ENCODE data around the gene RNF115. TPM values are rescaled to one million over a fixed set of nuclear protein-coding genes. Genes with fewer than 3 reads are reported as not detected.
"Not testable (repeated sequence)": the region's sequence is repeated elsewhere in the genome, so short reads cannot be mapped to it uniquely, and the experiment has no call there.

RNF115 gene
- total and polyA plus RNA-seq, 2 donors (not counting 3 experiments of a cell fraction or from before 2014, with no cell fraction given) = 7.6 to 17.3 TPM

GRCh38 chr1:145766926-145767325 lies 57.0 kb downstream of the RNF115 start:
- H3K4me2 ChIP-seq (ENCODE audit: insufficient read depth, low read length); H3K4me1 ChIP-seq (ENCODE audit: control insufficient read depth, extremely low read depth, insufficient read depth, low read length); H3K4me3 ChIP-seq (replicated peaks in 1 of 3; ENCODE audit: insufficient read depth in 1 of 3, low read depth in 1 of 3, low read length in 3 of 3); POLR2A ChIA-PET; intact Hi-C loops (cut with micrococcal nuclease); H4K20me1 ChIP-seq (replicated peaks; ENCODE audit: control insufficient read depth, extremely low read depth, insufficient read depth, low read length); DNase-seq (ENCODE audit: low read depth, low spot score); H2AFZ ChIP-seq (ENCODE audit: low read depth, low read length); H3K9me1 ChIP-seq (replicated peaks; ENCODE audit: control insufficient read depth, extremely low read depth, insufficient read depth, low read length); CTCF ChIA-PET; H3K27me3 ChIP-seq (ENCODE audit: control insufficient read depth in 2 of 2, insufficient read depth in 2 of 2, low read length in 2 of 2); FAIRE-seq; H3K79me2 ChIP-seq (ENCODE audit: control insufficient read depth, insufficient read depth, low read length); H3K9me3 ChIP-seq (replicated peaks; ENCODE audit: control insufficient read depth, insufficient read depth, low read length); H3K36me3 ChIP-seq (ENCODE audit: control insufficient read depth in 2 of 2, extremely low read depth in 1 of 2, insufficient read depth in 2 of 2, low read length in 2 of 2); H3K9ac ChIP-seq (replicated peaks; ENCODE audit: extremely low read depth, insufficient read depth, low read length); dilution Hi-C loops (cut with MboI; ENCODE audit: extremely low pct_ligation_motif_present, low sequenced_read_pairs); H3K27ac ChIP-seq (ENCODE audit: insufficient read depth, low read depth, low read length); BruUV-seq (replicated peaks): not testable (repeated sequence)

- intact Hi-C loops (cut with micrococcal nuclease); CTCF ChIA-PET; BruUV-seq (replicated peaks); FAIRE-seq; H3K4me3 ChIP-seq (replicated peaks in 1 of 3; ENCODE audit: insufficient read depth in 1 of 3, low read depth in 1 of 3, low read length in 3 of 3); H3K9me3 ChIP-seq (replicated peaks; ENCODE audit: control insufficient read depth, insufficient read depth, low read length); H3K79me2 ChIP-seq (ENCODE audit: control insufficient read depth, insufficient read depth, low read length); H3K4me1 ChIP-seq (ENCODE audit: control insufficient read depth, extremely low read depth, insufficient read depth, low read length); H3K9me1 ChIP-seq (replicated peaks; ENCODE audit: control insufficient read depth, extremely low read depth, insufficient read depth, low read length); H3K4me2 ChIP-seq (ENCODE audit: insufficient read depth, low read length); H2AFZ ChIP-seq (ENCODE audit: low read depth, low read length); H3K27me3 ChIP-seq (ENCODE audit: control insufficient read depth in 2 of 2, insufficient read depth in 2 of 2, low read length in 2 of 2); H4K20me1 ChIP-seq (replicated peaks; ENCODE audit: control insufficient read depth, extremely low read depth, insufficient read depth, low read length); DNase-seq (ENCODE audit: low read depth, low spot score); H3K27ac ChIP-seq (ENCODE audit: insufficient read depth, low read depth, low read length); H3K9ac ChIP-seq (replicated peaks; ENCODE audit: extremely low read depth, insufficient read depth, low read length); dilution Hi-C loops (cut with MboI; ENCODE audit: extremely low pct_ligation_motif_present, low sequenced_read_pairs); POLR2A ChIA-PET; H3K36me3 ChIP-seq (ENCODE audit: control insufficient read depth in 2 of 2, extremely low read depth in 1 of 2, insufficient read depth in 2 of 2, low read length in 2 of 2): not testable (repeated sequence)
Observed at GRCh38 chr1:145765585-145766360, 58.1 kb downstream of the RNF115 start.

DNA sequence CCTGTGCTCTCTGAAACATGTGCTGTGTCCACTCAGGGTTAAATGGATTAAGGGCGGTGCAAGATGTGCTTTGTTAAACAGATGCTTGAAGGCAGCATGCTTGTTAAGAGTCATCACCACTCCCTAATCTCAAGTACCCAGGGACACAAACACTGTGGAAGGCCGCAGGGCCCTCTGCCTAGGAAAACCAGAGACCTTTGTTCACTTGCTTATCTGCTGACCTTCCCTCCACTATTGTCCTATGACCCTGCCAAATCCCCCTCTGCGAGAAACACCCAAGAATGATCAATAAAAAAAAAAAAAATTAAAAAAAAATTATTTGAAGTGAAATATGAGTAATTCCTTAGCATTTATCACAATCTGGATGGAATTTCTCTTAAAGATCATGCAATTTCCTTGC lies 58.8 kb downstream of the RNF115 start:
- BruUV-seq (replicated peaks); H3K4me2 ChIP-seq (ENCODE audit: insufficient read depth, low read length); intact Hi-C loops (cut with micrococcal nuclease); H2AFZ ChIP-seq (ENCODE audit: low read depth, low read length); H3K9me3 ChIP-seq (replicated peaks; ENCODE audit: control insufficient read depth, insufficient read depth, low read length); H3K4me1 ChIP-seq (ENCODE audit: control insufficient read depth, extremely low read depth, insufficient read depth, low read length); FAIRE-seq; H3K4me3 ChIP-seq (replicated peaks in 1 of 3; ENCODE audit: insufficient read depth in 1 of 3, low read depth in 1 of 3, low read length in 3 of 3); dilution Hi-C loops (cut with MboI; ENCODE audit: extremely low pct_ligation_motif_present, low sequenced_read_pairs); CTCF ChIA-PET; H3K9ac ChIP-seq (replicated peaks; ENCODE audit: extremely low read depth, insufficient read depth, low read length); H3K79me2 ChIP-seq (ENCODE audit: control insufficient read depth, insufficient read depth, low read length); H4K20me1 ChIP-seq (replicated peaks; ENCODE audit: control insufficient read depth, extremely low read depth, insufficient read depth, low read length); H3K9me1 ChIP-seq (replicated peaks; ENCODE audit: control insufficient read depth, extremely low read depth, insufficient read depth, low read length); DNase-seq (ENCODE audit: low read depth, low spot score); H3K27me3 ChIP-seq (ENCODE audit: control insufficient read depth in 2 of 2, insufficient read depth in 2 of 2, low read length in 2 of 2); H3K36me3 ChIP-seq (ENCODE audit: control insufficient read depth in 2 of 2, extremely low read depth in 1 of 2, insufficient read depth in 2 of 2, low read length in 2 of 2); H3K27ac ChIP-seq (ENCODE audit: insufficient read depth, low read depth, low read length); POLR2A ChIA-PET: not testable (repeated sequence)

GRCh38 chr1:145764231-145764940 lies 59.5 kb downstream of the RNF115 start:
- H3K9ac ChIP-seq (replicated peaks; ENCODE audit: extremely low read depth, insufficient read depth, low read length); dilution Hi-C loops (cut with MboI; ENCODE audit: extremely low pct_ligation_motif_present, low sequenced_read_pairs); DNase-seq (ENCODE audit: low read depth, low spot score); H4K20me1 ChIP-seq (replicated peaks; ENCODE audit: control insufficient read depth, extremely low read depth, insufficient read depth, low read length); H3K27ac ChIP-seq (ENCODE audit: insufficient read depth, low read depth, low read length); FAIRE-seq; POLR2A ChIA-PET; H3K4me2 ChIP-seq (ENCODE audit: insufficient read depth, low read length); H3K36me3 ChIP-seq (ENCODE audit: control insufficient read depth in 2 of 2, extremely low read depth in 1 of 2, insufficient read depth in 2 of 2, low read length in 2 of 2); CTCF ChIA-PET; H3K4me1 ChIP-seq (ENCODE audit: control insufficient read depth, extremely low read depth, insufficient read depth, low read length); BruUV-seq (replicated peaks); H3K4me3 ChIP-seq (replicated peaks in 1 of 3; ENCODE audit: insufficient read depth in 1 of 3, low read depth in 1 of 3, low read length in 3 of 3); intact Hi-C loops (cut with micrococcal nuclease); H2AFZ ChIP-seq (ENCODE audit: low read depth, low read length); H3K9me1 ChIP-seq (replicated peaks; ENCODE audit: control insufficient read depth, extremely low read depth, insufficient read depth, low read length); H3K27me3 ChIP-seq (ENCODE audit: control insufficient read depth in 2 of 2, insufficient read depth in 2 of 2, low read length in 2 of 2); H3K79me2 ChIP-seq (ENCODE audit: control insufficient read depth, insufficient read depth, low read length); H3K9me3 ChIP-seq (replicated peaks; ENCODE audit: control insufficient read depth, insufficient read depth, low read length): not testable (repeated sequence)
